OCI-LY3 (cell line): ENCODE results near the gene GBP1.

Experiments
- H2AFZ ChIP-seq: fragments of 200-600, 300-600 bp; shearing (Covaris generic); 2 replicates; pipeline ENCODE4 v1.6.0; 2014; ENCODE audit warnings: antibody characterized with exemption, low read depth, low read length
- H3K27ac ChIP-seq: fragments of 200-600, 300-600 bp; sonication (generic); 2 replicates; pipeline ENCODE4 v1.5.1; 2014; ENCODE audit warnings: mild to moderate bottlenecking, low read length, moderate library complexity, mixed read lengths
- H3K27me3 ChIP-seq: fragments of 200-600, 300-600 bp; sonication (generic); 2 replicates; pipeline ENCODE4 v1.6.1; 2014; ENCODE audit warnings: low read depth, low read length, mixed read lengths
- H3K36me3 ChIP-seq: fragments of 200-600, 300-600 bp; sonication (generic); replicated peaks from 2 replicates; pipeline ENCODE3; 2014; ENCODE audit warnings: low read depth, low read length, mixed read lengths
- H3K4me1 ChIP-seq: fragments of 300-600, 200-600 bp; sonication (generic); 2 replicates; pipeline ENCODE4 v1.6.1; 2014; ENCODE audit warnings: low read length, mixed read lengths
- H3K4me2 ChIP-seq: fragments of 200-600, 300-600 bp; sonication (generic); 2 replicates; pipeline ENCODE4 v1.6.1; 2014; ENCODE audit warnings: low read length, mixed read lengths
- H3K4me3 ChIP-seq: fragments of 300-600, 200-600 bp; sonication (generic); 2 replicates; pipeline ENCODE4 v1.5.1; 2014; ENCODE audit warnings: antibody characterized with exemption, mild to moderate bottlenecking, low read length, moderate library complexity
- H3K79me2 ChIP-seq: fragments of 300-600, 200-600 bp; shearing (Covaris generic); 2 replicates; pipeline ENCODE4 v1.6.1; 2014; ENCODE audit warnings: mild to moderate bottlenecking, low read length, mixed read lengths
- H3K9ac ChIP-seq: fragments of 300-600, 200-600 bp; shearing (Covaris generic); 2 replicates; pipeline ENCODE4 v1.6.0; 2014; ENCODE audit warnings: mild to moderate bottlenecking, low read length, moderate library complexity
- H3K9me3 ChIP-seq: fragments of 200-600, 300-600 bp; shearing (Covaris generic); 2 replicates; pipeline ENCODE4 v1.6.1; 2014; ENCODE audit warnings: low read length, mixed read lengths; ENCODE audit not compliant: insufficient read depth
- H4K20me1 ChIP-seq: fragments of 200-600, 300-600 bp; sonication (generic); 2 replicates; pipeline ENCODE4 v1.6.1; 2016; ENCODE audit warnings: low read length, mixed read lengths; ENCODE audit not compliant: insufficient read depth
- EZH2phosphoT487 ChIP-seq: fragments of 200-600 bp; shearing (Covaris generic); IDR thresholded peaks from 2 replicates; pipeline ENCODE4 v1.6.1; 2018; ENCODE audit warnings: antibody characterized with exemption, mixed run types, low read depth
- TF ChIP-seq, protein P1 (sequence below): fragments of 200-600, 300-600 bp; sonication (generic); IDR thresholded peaks from 2 replicates; pipeline ENCODE4 v1.5.1; 2014; ENCODE audit warnings: antibody characterized with exemption, low read length, low read depth

The GBP1 gene

DNA sequence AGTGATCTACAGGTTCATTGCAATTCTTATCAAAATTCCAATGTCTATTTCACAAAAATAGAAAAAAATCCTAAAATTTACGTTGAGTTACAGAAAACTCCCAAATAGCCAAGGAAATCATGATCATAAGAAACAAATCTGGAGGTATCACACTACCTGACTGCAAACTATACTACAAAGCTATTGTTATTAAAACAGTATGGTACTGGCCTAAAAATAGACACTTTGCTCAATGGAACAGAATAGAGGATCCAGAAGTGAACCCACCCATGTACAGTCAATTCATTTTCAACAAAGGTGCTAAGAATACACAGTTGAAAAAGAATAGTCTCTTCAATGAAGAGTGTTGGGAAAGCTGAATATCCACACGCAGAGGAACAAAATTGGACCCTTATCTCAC is 30.7 kb upstream of the GBP1 start:
- Histone ChIP-seq H3K4me1 (no peaks in the 10 kb centered on the region), H3K9me3 (no peaks in the 10 kb centered on the region)
- TF ChIP-seq EZH2phosphoT487, result no peak
- TF ChIP-seq, protein P1, sequence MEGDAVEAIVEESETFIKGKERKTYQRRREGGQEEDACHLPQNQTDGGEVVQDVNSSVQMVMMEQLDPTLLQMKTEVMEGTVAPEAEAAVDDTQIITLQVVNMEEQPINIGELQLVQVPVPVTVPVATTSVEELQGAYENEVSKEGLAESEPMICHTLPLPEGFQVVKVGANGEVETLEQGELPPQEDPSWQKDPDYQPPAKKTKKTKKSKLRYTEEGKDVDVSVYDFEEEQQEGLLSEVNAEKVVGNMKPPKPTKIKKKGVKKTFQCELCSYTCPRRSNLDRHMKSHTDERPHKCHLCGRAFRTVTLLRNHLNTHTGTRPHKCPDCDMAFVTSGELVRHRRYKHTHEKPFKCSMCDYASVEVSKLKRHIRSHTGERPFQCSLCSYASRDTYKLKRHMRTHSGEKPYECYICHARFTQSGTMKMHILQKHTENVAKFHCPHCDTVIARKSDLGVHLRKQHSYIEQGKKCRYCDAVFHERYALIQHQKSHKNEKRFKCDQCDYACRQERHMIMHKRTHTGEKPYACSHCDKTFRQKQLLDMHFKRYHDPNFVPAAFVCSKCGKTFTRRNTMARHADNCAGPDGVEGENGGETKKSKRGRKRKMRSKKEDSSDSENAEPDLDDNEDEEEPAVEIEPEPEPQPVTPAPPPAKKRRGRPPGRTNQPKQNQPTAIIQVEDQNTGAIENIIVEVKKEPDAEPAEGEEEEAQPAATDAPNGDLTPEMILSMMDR, result no peak

GRCh38 chr1:89089962-89090361 is 25.0 kb upstream of the GBP1 start:
- TF ChIP-seq EZH2phosphoT487, result no peak
- TF ChIP-seq, protein P1, result no peak
- H3K27ac ChIP-seq, result no peak overlapping the region
- H3K9me3 ChIP-seq, result no peaks in the 10 kb centered on the region
- H3K4me2 ChIP-seq, result no peak overlapping the region
- H4K20me1 ChIP-seq, result no peaks in the 10 kb centered on the region
- no peaks in the 10 kb centered on the region for H3K27me3 ChIP-seq
- no peaks in the 10 kb centered on the region for H3K36me3 ChIP-seq
- H3K4me1 ChIP-seq, result no peaks in the 10 kb centered on the region
- no peak overlapping the region for H3K4me3 ChIP-seq
- H3K9ac ChIP-seq, result no peak overlapping the region
- no peak overlapping the region for H2AFZ ChIP-seq
- no peaks in the 10 kb centered on the region for H3K79me2 ChIP-seq

More for the DNA sequence above, 30.7 kb upstream of the GBP1 start:
- Histone ChIP-seq H3K9ac (no peak overlapping the region), H3K27me3 (no peaks in the 10 kb centered on the region), H3K4me2 (no peak overlapping the region), H3K36me3 (no peaks in the 10 kb centered on the region), H3K4me3 (no peak overlapping the region), H2AFZ (no peak overlapping the region), H3K27ac (no peak overlapping the region), H4K20me1 (no peaks in the 10 kb centered on the region), H3K79me2 (no peaks in the 10 kb centered on the region)

DNA sequence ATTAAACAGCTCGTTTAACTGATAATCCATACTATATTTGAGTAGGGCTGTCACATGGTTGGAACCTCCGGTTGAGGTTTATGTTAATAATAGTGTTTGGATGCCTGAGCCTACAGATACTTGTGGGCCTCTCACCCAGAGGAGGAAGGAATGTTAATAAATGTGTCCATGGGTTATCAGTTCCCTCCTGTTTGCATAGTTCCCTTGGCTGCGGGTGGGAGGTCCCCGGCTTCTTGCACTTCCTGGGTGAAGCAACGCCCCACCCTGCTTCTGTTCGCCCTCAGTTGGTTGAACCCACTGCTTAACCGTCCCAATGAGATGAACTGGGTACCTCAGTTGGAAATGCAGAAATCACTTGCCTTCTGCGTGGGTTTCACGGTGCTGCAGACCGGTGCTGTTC is 23.6 kb upstream of the GBP1 start:
- Histone ChIP-seq H3K9ac (no peak overlapping the region), H3K4me2 (no peak overlapping the region), H3K4me3 (no peak overlapping the region), H4K20me1 (no peaks in the 10 kb centered on the region), H3K79me2 (no peaks in the 10 kb centered on the region), H3K9me3 (no peaks in the 10 kb centered on the region), H3K4me1 (no peaks in the 10 kb centered on the region), H3K36me3 (no peaks in the 10 kb centered on the region), H3K27me3 (no peaks in the 10 kb centered on the region), H3K27ac (no peak overlapping the region), H2AFZ (no peak overlapping the region)
- TF ChIP-seq, protein P1, result no peak
- TF ChIP-seq EZH2phosphoT487, result no peak

DNA sequence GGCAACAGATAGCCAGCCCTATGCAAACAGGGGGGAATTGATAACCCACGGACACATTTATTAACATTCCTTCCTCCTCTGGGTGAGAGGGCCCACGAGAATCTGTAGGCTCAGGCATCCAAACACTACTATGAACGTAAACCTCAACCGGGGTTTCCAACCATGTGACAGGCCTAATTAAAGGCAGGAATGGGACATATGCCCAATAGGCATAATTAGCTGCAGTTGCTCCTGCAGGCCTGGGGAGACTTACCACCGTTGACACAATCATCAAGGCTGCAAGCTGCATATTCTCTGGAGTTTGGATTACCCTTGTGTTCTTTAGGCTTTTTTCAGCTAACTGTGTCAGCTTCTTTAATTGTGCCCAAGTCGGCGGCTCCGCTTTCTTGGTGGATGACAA is 22.2 kb upstream of the GBP1 start:
- Histone ChIP-seq H3K9ac (no peak overlapping the region), H3K36me3 (no peaks in the 10 kb centered on the region), H3K27ac (no peak overlapping the region), H3K4me3 (no peak overlapping the region), H3K9me3 (no peaks in the 10 kb centered on the region), H4K20me1 (no peaks in the 10 kb centered on the region), H3K27me3 (no peaks in the 10 kb centered on the region), H3K4me2 (no peak overlapping the region), H3K79me2 (no peaks in the 10 kb centered on the region), H2AFZ (no peak overlapping the region), H3K4me1 (peaks cover under 1% of the 10 kb centered on the region)
- TF ChIP-seq EZH2phosphoT487, result no peak
- TF ChIP-seq, protein P1, result no peak
